NCI-H146 treated with DMSO at 0.1 percent for 48 hours (cell line): ENCODE results near the gene TMEM169.

Experiments used
- DNase-seq: peaks from one replicate; lab custom pipeline; 2025; ENCODE audit not compliant: unreplicated experiment; lab: John Stamatoyannopoulos, UW

The TMEM169 gene

DNA sequence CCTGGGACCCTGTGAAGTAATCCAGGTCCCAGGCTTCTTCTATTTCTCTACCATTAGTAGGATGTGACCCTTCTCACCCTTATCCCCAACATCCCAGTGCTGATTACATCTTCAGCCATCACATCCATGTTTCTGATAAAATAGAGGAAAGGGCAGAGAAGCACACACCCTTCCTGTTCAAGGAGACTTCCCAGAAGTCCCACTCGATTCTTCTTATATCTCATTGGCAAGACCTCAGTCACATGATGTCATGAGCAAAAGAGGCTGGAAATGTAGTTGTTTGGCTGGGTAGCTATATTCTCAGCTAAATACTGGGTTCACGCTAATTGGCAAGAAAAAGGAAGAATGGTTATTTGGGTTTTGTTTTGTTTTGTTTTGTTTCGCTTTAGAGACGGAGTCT, 19.4 kb downstream of the TMEM169 start:
- no peak for DNase-seq

DNA sequence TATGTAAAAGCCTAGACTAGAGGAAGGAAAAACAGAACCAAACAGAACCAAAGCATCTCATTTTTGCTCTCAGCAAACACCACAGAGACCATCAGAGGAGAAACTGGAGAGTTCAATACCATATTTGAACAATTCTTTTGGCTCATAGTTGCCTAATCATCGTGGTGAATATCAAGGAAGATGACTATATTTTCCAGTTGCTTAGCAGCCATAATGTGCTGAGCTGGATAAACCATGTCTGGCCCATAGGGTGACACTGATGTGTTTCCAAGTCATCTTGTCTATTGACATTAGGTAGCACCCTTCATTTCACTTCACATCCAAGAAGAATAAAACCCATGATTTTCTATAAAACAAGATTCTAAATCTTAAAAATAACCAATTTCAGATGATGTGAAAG, 21.5 kb downstream of the TMEM169 start:
- DNase-seq: no peak

DNA sequence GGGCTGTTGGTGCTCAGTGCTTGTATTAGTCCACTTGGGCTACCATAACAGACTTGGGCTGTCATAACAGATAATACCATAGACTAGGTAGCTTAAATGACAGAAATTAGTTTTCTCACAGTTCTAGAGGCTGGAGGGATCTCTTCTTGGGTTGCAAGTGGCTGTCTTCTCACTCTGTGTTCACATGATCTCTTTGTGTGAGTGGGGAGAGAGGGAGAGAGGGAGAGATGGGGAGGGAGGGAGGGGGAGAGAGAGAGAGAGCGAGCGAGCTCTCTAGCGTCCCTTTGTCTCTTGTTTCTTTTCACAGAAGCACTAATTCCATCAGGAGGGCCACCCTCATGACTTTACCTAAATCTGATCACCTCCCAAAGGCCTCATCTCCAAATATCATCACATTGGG, 23.0 kb downstream of the TMEM169 start:
- DNase-seq: no peak

DNA sequence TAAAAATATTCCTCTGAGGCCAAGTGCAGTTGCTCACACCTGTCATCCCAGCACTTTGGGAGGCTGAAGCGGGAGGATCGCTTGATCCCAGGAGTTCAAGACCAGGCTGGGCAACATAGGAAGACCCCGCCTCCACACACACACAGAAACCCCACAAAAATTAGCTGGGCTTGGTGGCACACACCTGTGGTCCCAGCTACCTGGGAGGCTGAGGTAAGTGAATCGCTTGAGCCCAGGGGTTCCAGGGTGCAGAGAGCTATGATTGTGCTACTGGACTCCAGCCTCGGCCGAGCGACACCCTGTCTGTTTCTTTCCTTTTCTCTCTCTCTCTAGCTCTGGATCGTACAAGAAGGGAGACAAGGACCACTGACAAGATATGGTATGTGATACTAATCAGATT, 25.6 kb downstream of the TMEM169 start:
- DNase-seq: no peak

GRCh38 chr2:216107760-216108159, 26.0 kb downstream of the TMEM169 start:
- no peak for DNase-seq

DNA sequence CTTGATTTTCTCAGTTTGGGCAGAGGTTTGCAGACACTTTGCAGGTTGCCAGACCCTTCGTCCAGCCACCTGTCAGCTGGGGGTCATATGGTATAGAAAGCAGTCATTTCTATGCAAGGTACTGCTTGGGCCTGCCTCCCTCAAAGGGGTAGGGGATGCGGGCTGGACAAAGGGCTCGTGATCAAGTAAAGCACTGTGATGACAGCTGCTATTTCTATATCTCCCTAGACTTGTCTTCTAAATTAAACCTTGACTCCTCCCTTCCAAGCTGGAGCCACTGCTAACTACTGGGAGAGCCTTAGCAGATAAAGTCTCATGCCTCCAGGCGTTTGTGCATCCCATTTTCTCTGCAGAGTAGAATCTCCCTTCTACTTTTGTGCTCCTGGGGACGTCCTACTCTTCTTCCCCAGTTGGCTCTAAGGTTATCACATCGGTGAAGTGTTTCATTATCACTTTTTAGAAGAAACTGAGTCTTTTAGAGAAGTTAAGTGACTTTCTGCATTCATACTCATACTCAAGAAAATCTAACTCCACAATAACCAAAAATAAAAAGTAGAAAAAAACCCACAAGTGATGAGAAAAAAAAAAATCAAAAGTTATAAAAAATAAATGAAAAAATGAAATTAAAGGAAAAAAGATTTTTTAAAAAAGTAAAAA, 26.7 kb downstream of the TMEM169 start:
- DNase-seq: no peak

GRCh38 chr2:216108967-216109921, 27.5 kb downstream of the TMEM169 start, which contains the start of gene XRCC5:
Gene XRCC5 (plus strand): TSS chr2:216109348. CDS start chr2:216109437, 89 bp downstream.
- DNase-seq: peak; percentile 73

- DNase-seq: peak; percentile 21
These were observed 28.4 kb downstream of the TMEM169 start for GRCh38 chr2:216109962-216110614.

DNA sequence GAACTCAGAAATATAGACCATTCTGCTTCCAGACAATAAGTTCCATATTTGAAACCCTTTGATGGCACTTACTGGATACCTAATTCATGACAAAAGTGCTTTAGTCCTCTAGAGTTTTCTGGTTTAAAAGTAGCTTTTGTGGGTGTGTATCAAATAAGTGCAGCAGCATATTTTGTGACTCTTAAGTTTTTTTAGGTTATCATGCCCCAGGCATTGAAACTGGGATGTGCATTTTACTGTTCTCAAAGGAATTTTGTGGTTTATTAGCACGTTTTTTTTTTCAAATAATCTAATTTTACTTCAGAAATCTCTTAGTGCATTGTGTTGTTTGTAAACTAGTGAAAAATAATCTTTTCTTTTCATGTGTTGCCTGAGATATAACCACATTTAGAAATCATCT, 28.9 kb downstream of the TMEM169 start:
- no peak for DNase-seq

DNA sequence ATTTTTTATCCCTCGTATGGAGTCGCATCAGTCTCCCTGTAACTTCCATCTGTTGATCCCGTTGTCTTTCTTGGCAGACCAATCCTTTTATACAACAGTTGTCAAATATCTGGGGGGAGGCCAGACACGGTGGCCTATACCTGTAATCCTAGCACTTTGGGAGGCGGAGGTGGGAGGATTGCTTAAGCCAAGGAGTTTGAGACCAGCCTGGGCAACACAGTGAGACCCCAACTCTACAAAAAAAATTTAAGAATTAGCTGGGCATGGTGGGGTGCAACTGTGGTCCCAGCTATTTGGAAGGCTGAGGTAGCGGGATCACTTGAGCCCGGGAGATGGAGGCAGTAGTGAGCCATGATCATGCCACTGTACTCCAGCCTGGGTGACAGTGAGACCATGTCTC, 29.4 kb downstream of the TMEM169 start:
- DNase-seq: no peak

GRCh38 chr2:216112926-216113325, 31.2 kb downstream of the TMEM169 start:
- DNase-seq: no peak

DNA sequence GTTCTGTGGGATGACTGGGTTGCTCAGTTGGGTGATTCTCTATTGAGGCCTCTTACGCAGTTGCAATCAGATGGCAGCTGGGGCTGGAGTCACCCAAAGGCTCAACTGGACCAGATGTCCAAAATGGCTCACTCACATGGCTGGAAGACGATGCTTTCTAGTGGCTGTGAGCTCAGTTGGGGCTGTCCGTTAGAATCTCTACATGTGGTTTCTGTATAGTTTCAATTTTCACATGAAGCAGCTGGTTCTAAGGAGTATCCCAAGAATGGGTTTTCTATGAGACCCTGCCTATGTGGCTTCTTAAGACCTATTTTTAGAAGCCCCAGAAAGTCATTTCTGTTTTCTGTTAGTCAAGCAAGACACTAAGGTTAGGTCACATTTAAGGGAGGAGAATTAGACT, 31.9 kb downstream of the TMEM169 start:
- no peak for DNase-seq

DNA sequence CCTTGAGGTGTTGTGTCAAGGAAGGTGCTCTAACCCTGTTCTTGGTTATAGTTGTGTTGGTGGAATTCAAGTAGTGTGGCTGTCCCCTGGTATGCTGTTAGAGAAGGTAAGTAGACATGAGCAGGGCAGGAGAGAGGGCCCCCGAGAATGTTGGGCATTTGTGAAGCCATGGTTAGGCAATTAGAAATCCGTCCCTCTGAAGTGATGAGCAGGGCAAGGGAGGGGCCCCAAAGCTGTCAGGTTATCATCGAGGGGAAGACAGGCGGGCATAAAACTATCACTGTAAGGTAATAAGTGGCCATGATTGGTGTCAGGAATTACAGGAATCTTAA, 32.6 kb downstream of the TMEM169 start:
- DNase-seq: no peak

GRCh38 chr2:216114714-216115531, 33.2 kb downstream of the TMEM169 start:
- peak; percentile 92 for DNase-seq

- no peak for DNase-seq
These were observed 34.7 kb downstream of the TMEM169 start for GRCh38 chr2:216116418-216116817.

GRCh38 chr2:216117561-216118340, 36.0 kb downstream of the TMEM169 start:
- no peak for DNase-seq

DNA sequence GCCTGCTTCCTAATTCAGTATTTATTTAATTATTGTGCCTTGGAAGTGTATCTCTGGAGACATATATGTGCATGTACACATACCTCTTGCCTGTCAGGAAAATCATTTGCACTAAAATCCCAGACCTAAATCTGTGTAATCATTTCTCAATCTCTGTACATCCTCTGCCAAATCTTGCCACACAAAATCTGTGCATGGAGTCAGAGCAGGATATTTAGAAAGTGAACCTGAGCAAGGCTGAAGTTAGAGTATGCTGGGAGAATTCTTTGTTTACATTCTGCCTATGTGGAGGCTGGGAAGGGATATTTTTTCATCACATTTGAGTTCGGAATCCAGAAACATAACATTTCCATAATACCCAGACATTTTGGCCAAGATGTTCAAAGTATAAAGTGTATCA, 36.8 kb downstream of the TMEM169 start:
- DNase-seq: no peak

GRCh38 chr2:216119146-216119545, 37.4 kb downstream of the TMEM169 start:
- DNase-seq: no peak

GRCh38 chr2:216119986-216120385, 38.3 kb downstream of the TMEM169 start:
- DNase-seq: no peak

GRCh38 chr2:216121255-216121654, 39.5 kb downstream of the TMEM169 start:
- no peak for DNase-seq
